ENCODE data around the gene ZNRF3. TPM values are rescaled to one million over a fixed set of nuclear protein-coding genes. Genes with fewer than 3 reads are reported as not detected.

ZNRF3 gene
- total RNA-seq, 2 experiments from 2014 or later = 1.2 to 1.3 TPM

DNA sequence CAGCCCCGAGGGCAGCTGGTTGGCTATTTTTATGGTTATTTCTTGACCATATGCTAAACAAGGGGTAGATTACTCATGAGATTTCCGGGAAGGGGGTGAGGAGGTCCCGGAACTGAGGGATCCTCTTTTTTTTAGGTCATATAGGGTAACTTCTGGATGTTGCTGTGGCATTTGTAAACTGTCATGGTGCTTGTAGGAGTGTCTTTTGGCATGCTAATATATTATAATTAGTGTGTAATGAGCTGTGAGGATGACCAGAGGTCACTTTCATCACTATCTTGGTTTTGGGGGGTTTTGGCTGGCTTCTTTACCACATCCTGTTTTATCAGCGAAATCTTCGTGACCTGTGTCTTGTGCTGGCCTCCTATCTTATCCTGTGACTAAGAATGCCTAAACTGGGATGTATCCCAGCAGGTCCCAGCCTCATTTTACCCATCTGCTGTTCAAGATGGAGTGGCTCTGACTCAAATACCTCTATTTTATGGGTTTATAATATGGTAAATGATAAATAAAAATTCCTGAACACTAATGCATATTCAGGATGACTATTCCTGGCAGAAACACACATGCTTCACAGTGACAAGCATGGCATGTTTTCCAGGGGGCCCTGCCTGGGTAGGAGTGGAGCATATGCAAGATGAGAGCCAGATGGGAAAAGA is 200.7 kb downstream of the ZNRF3 start:
- Mint-ChIP-seq H3K9me3 (ENCODE audit: insufficient read depth) (no peaks in the 10 kb centered on the region), H3K36me3 (ENCODE audit: low read depth) (no peaks in the 10 kb centered on the region), H3K4me3 (no peak overlapping the region), H3K27me3 (ENCODE audit: low read depth) (peaks cover 29% of the 10 kb centered on the region), H3K27ac (no peak overlapping the region), H3K4me1 (ENCODE audit: low read depth) (peaks cover 16% of the 10 kb centered on the region)
- no peak for DNase-seq
- ChIA-PET CTCF (no interaction called here), POLR2A (no interaction called here)
- no peak for ATAC-seq

DNA sequence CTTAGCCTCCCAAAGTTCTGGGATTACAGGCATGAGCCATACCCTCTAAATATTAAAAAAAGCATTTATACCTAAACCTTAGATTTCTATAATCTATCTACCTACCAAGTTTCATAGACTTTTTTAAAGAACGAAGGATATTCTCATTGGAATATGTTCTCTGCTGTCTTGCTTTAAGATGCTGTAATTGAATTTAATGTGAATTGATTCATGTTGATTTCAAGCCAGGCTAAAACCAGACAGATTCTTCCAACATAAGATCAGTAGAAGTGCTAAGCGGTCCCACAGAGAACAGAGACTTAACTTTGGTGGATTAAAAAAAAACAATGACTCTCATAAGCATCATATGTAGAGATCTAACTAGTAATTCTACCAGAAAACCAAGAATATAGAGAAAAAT is 203.6 kb downstream of the ZNRF3 start:
- POLR2A ChIA-PET = no interaction called here
- no peaks in the 10 kb centered on the region for H3K36me3 Mint-ChIP-seq (ENCODE audit: low read depth)
- H3K4me1 Mint-ChIP-seq (ENCODE audit: low read depth) = peaks cover 9% of the 10 kb centered on the region
- H3K9me3 Mint-ChIP-seq (ENCODE audit: insufficient read depth) = no peaks in the 10 kb centered on the region
- no peak for DNase-seq
- ATAC-seq = no peak
- no peak overlapping the region for H3K4me3 Mint-ChIP-seq
- no peak overlapping the region for H3K27ac Mint-ChIP-seq
- CTCF ChIA-PET = interaction anchor here (0.6 kb wide), 1 partner anchor 406 kb away, joined by 3 read pairs; no protein-coding TSS in a partner anchor
- H3K27me3 Mint-ChIP-seq (ENCODE audit: low read depth) = peaks cover 32% of the 10 kb centered on the region

DNA sequence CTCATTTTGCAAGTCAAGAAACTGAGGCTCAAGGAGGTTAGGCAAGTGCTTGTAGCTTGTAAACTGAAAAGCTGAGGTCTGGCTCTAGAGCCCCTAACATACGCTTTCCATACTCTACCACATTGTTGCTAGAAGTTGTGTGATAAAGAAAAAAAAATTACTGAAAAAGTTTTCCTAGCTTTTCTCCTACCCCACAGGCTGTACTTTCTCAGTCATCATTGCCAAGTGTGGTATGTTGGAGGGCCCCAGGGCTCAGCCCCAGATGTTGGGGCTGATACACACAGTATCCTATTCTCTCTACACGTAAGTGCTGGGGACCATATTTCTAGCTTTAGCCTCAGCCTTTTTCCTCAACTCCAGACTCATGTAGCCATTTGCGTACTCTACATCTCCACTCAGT is 205.4 kb downstream of the ZNRF3 start:
- DNase-seq (no peak), ATAC-seq (no peak)
- Mint-ChIP-seq H3K36me3 (ENCODE audit: low read depth) (no peaks in the 10 kb centered on the region), H3K27me3 (ENCODE audit: low read depth) (peaks cover 37% of the 10 kb centered on the region), H3K4me3 (no peak overlapping the region), H3K27ac (no peak overlapping the region), H3K9me3 (ENCODE audit: insufficient read depth) (no peaks in the 10 kb centered on the region), H3K4me1 (ENCODE audit: low read depth) (peaks cover 4% of the 10 kb centered on the region)
- CTCF ChIA-PET = interaction anchor here (1.9 kb wide), 1 partner anchor 65 kb away, joined by 7 read pairs; no protein-coding TSS in a partner anchor
- POLR2A ChIA-PET = no interaction called here

DNA sequence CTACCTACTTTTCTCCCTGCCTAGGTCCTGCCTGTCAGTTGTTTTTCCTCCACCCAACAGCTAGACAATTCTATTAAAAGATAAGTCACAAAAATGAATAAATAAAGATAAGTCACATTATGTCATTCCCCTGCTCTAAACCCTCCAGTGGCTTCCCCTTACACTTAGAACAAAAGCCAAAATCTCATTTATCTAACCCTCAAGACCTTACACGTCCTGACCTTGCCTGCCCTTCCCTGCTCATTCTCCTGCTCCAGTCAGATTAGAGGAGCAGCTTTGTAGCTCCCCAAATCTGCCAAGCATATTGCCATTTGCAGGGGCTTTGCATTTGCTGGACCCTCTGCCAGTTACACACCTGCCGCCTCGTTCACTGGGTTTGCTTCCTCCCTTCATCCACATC is 206.1 kb downstream of the ZNRF3 start:
- CTCF ChIA-PET = interaction anchor here (0.7 to 1.1 kb wide), 2 partner anchors 28 to 49 kb away, joined by 3 read pairs; no protein-coding TSS in a partner anchor

DNA sequence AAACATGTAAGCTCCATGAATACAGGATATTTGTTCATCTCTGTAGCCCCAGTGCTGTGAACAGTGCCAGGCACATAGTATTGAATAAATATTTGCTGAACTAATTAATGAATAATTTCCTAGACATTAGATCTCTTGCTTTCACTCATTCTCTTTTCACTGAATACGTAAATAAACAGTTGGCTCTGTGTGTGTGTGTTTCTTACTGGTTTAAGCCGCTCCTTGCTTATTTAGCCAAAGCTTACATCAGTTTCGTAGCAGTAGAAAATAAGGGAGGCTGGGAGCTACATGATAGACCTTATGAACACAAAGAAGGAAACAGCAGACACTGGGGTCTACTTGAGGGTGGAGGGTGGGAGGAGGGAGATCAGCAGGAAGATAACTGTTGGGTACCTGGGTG is 206.7 kb downstream of the ZNRF3 start:
- DNase-seq (no peak), ATAC-seq (no peak)
- H3K27me3 Mint-ChIP-seq (ENCODE audit: low read depth) = peaks cover 33% of the 10 kb centered on the region
- ChIA-PET POLR2A (no interaction called here), CTCF (interaction anchor here (0.7 to 1.1 kb wide), 2 partner anchors 27 to 49 kb away, joined by 3 read pairs; no protein-coding TSS in a partner anchor)
- H3K4me3 Mint-ChIP-seq = no peak overlapping the region
- no peak overlapping the region for H3K27ac Mint-ChIP-seq
- no peaks in the 10 kb centered on the region for H3K36me3 Mint-ChIP-seq (ENCODE audit: low read depth)
- H3K4me1 Mint-ChIP-seq (ENCODE audit: low read depth) = no peaks in the 10 kb centered on the region
- H3K9me3 Mint-ChIP-seq (ENCODE audit: insufficient read depth) = no peaks in the 10 kb centered on the region

More for the DNA sequence above, 206.1 kb downstream of the ZNRF3 start:
- no peaks in the 10 kb centered on the region for H3K36me3 Mint-ChIP-seq (ENCODE audit: low read depth)
- DNase-seq (no peak), ATAC-seq (no peak)
- no peaks in the 10 kb centered on the region for H3K4me1 Mint-ChIP-seq (ENCODE audit: low read depth)
- no peak overlapping the region for H3K4me3 Mint-ChIP-seq
- no peaks in the 10 kb centered on the region for H3K9me3 Mint-ChIP-seq (ENCODE audit: insufficient read depth)
- peaks cover 35% of the 10 kb centered on the region for H3K27me3 Mint-ChIP-seq (ENCODE audit: low read depth)
- POLR2A ChIA-PET = no interaction called here
- H3K27ac Mint-ChIP-seq = no peak overlapping the region

DNA sequence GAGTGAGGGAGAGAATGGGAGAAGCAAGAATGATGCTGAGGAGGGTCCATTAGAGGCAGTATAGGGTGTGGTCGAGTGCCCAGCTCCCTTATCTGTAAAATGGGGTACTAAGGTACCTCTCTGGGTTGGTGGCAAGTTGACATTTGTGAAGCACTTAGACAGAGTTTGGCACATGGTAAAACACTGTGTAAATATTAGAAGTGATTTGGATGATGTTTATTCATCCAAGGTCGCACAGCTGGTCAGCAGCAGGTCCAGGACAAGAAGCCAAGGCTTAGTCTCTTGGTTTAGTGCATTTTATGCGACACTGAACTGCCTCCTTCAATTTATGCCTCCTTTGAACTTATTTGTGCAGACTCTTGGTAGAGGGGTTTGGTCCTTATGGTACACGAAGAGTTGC is 208.9 kb downstream of the ZNRF3 start:
- Mint-ChIP-seq H3K4me3 (no peak overlapping the region), H3K9me3 (ENCODE audit: insufficient read depth) (no peaks in the 10 kb centered on the region), H3K4me1 (ENCODE audit: low read depth) (no peaks in the 10 kb centered on the region), H3K36me3 (ENCODE audit: low read depth) (no peaks in the 10 kb centered on the region), H3K27ac (no peak overlapping the region), H3K27me3 (ENCODE audit: low read depth) (peaks cover 31% of the 10 kb centered on the region)
- POLR2A ChIA-PET = no interaction called here
- ATAC-seq (no peak), DNase-seq (no peak)
- CTCF ChIA-PET = interaction anchor here (1.2 kb wide), 1 partner anchor 153 kb away, joined by 3 read pairs; no protein-coding TSS in a partner anchor

DNA sequence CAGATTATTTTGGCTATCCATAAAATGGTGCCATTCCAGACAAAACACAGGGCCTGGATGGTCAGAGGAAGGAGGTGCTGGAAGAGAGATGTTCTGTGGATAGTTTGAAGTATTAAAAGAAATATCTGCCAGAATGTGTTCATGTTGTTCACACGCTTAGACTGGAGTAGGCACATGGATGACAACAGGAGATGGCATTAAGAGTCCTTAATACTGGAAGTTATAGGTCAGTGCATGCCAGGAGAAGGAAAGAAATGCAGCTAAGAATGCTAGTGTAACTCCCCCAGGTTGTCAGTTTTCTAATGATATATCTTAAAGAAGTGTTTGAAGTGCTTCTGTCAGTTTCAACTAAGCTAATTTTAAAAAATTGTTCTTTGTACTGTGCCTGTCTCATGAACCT is 209.7 kb downstream of the ZNRF3 start:
- Mint-ChIP-seq H3K27ac (no peak overlapping the region), H3K4me3 (no peak overlapping the region), H3K27me3 (ENCODE audit: low read depth) (peaks cover 30% of the 10 kb centered on the region), H3K9me3 (ENCODE audit: insufficient read depth) (no peaks in the 10 kb centered on the region), H3K36me3 (ENCODE audit: low read depth) (no peaks in the 10 kb centered on the region), H3K4me1 (ENCODE audit: low read depth) (no peaks in the 10 kb centered on the region)
- ChIA-PET CTCF (no interaction called here), POLR2A (no interaction called here)
- no peak for DNase-seq
- ATAC-seq = no peak

DNA sequence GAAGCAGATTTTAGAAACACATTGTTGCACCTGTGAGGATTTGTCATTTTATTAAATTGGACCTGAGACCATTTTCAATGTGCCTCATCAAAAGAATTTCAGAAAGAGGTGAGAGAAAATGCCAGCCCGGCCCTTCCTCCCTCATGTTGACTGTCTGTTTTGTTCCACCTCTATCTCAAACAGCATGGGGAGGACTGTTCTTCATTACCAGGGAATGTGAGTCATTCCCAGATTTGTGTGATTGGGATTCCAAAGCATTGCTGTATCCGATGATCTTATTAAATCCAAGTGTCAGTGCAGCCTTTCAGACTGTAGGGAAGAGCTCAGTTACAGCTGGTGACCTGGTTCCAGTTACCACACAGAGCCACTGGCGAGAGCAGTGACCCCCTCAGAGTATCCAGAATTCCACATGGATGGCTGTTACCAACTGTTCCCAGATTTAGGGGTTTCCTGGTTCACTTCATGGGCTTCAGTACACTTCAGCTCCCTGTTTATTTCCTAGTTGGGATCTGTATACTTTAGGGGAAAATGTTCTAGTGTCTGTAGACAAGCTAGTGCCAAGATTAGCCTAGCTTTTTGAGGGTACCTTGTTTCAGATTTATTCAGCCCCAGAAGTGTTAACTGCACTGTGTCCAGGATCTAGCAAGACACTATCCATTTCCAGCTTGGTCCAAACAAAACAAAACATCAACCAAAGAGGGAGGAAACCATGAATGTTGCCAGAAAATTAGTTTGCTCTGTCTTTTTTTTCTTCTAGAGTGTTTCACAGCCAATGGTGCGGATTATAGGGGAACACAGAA is 210.3 kb downstream of the ZNRF3 start:
- no peak overlapping the region for H3K4me3 Mint-ChIP-seq
- no peaks in the 10 kb centered on the region for H3K9me3 Mint-ChIP-seq (ENCODE audit: insufficient read depth)
- DNase-seq = no peak
- POLR2A ChIA-PET = no interaction called here
- no peak overlapping the region for H3K27ac Mint-ChIP-seq
- H3K27me3 Mint-ChIP-seq (ENCODE audit: low read depth) = peaks cover 32% of the 10 kb centered on the region
- no peak for ATAC-seq
- H3K36me3 Mint-ChIP-seq (ENCODE audit: low read depth) = no peaks in the 10 kb centered on the region
- H3K4me1 Mint-ChIP-seq (ENCODE audit: low read depth) = no peaks in the 10 kb centered on the region
- CTCF ChIA-PET = no interaction called here

DNA sequence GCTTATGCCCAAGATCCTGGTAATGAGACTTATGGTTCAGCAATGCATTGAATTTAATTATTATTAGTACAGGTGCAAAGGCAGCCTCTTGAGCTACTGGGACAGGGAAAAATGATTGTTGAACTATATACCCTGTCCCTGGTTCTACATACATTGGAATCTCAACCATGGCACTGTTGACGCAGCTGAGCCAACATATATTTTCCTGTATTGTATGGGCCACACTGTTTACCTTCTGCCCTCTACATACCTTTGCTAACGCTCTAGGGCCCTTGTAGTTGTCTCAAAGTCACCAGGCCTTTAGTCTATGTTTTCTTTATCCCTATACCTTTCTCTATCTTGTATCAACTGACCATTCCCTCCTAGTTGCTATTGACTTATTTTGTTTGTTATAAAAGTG is 212.1 kb downstream of the ZNRF3 start:
- no peak for ATAC-seq
- ChIA-PET CTCF (interaction anchor here (0.7 kb wide), 1 partner anchor 150 kb away, joined by 3 read pairs; no protein-coding TSS in a partner anchor), POLR2A (no interaction called here)

DNA sequence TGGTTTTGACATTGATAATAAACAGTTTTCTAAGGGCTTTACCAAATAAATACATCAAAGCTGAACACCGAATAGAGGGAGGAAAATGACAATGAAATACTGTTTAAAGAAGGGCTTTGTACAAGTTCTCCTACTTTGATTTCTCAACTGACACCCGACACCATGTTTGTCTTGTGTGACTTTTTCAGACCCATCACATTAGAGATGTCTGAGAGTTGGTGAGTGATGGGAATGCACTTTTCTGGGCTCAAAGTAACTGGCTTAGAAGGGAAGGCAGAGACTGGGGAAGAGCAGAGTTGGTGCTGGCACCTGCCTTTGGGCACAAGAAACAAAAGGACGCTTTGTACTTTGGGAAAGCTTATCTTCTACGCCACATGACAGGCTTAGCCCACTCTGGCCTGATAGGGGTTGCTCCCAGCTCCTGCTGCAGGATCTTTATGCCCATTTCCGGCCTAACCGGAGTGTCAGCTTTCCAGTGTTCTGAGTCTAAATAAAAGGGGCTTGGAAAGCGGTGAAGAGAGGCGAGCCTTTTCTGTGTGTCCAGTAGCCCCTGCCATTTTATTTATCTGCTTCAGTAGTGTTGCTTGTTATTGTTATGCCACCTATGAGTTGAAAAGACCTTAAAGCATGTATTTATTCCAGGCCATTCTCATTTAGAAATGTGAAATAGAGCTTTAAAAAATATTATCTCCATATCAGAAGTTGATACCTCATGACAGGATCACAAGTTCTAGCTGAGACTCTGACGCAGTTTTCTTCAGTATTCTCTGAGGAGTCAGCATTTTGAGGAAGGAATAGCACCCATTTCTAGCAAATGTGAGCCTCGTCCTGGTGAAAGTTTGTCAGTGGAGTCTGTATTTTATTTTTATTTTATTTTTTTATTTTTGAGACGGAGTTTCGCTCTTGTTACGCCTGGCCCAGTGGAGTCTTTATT is 213.6 kb downstream of the ZNRF3 start:
- ATAC-seq (no peak), DNase-seq (no peak)
- ChIA-PET CTCF (no interaction called here), POLR2A (interaction anchor here (0.9 kb wide), 1 partner anchor 19 kb away, joined by 3 read pairs; no protein-coding TSS in a partner anchor)
- Mint-ChIP-seq H3K27ac (no peak overlapping the region), H3K36me3 (ENCODE audit: low read depth) (no peaks in the 10 kb centered on the region), H3K4me3 (no peak overlapping the region), H3K4me1 (ENCODE audit: low read depth) (no peaks in the 10 kb centered on the region), H3K27me3 (ENCODE audit: low read depth) (peaks cover 18% of the 10 kb centered on the region), H3K9me3 (ENCODE audit: insufficient read depth) (no peaks in the 10 kb centered on the region)

More for the DNA sequence above, 212.1 kb downstream of the ZNRF3 start:
- Mint-ChIP-seq H3K27ac (no peak overlapping the region), H3K36me3 (ENCODE audit: low read depth) (no peaks in the 10 kb centered on the region), H3K9me3 (ENCODE audit: insufficient read depth) (no peaks in the 10 kb centered on the region), H3K4me3 (no peak overlapping the region), H3K4me1 (ENCODE audit: low read depth) (no peaks in the 10 kb centered on the region), H3K27me3 (ENCODE audit: low read depth) (peaks cover 23% of the 10 kb centered on the region)
- DNase-seq = no peak

DNA sequence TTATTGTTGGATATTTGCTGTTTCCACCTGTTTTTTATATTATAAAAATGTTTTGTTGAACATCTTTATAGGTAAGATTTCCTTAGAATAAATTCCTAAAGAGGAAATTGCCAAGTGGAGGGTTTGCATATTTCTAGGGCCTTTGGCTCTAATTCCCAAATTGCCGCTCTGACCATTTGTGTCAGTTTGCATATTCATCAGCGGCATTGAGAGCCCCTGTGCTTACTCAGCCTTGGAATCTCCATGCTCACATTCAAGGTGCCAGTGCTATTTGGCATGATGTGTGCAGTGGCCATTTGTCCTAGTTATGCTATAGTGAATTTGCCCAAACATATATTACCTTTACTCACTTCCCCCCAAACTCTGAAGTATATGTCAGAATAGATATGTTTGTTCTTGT is 214.9 kb downstream of the ZNRF3 start:
- H3K27ac Mint-ChIP-seq = no peak overlapping the region
- H3K27me3 Mint-ChIP-seq (ENCODE audit: low read depth) = peaks cover 23% of the 10 kb centered on the region
- H3K4me1 Mint-ChIP-seq (ENCODE audit: low read depth) = no peaks in the 10 kb centered on the region
- no peaks in the 10 kb centered on the region for H3K36me3 Mint-ChIP-seq (ENCODE audit: low read depth)
- ChIA-PET CTCF (no interaction called here), POLR2A (no interaction called here)
- H3K9me3 Mint-ChIP-seq (ENCODE audit: insufficient read depth) = no peaks in the 10 kb centered on the region
- no peak overlapping the region for H3K4me3 Mint-ChIP-seq
- DNase-seq (no peak), ATAC-seq (no peak)
